GM20431 (cell line): ENCODE measurements around the gene CACNB4.
"Not testable (repeated sequence)": the region's sequence is repeated elsewhere in the genome, so short reads cannot be mapped to it uniquely, and the experiment has no call there.

ENCODE experiments used
- in situ Hi-C: fragments of 300-500 bp; cut with MseI, MboI; formaldehyde crosslinking; loops from one replicate; pipeline ENCODE4 v1.15.0; 2020; ENCODE audit warnings: low sequenced_read_pairs; ENCODE audit not compliant: unreplicated experiment

CACNB4 gene

DNA sequence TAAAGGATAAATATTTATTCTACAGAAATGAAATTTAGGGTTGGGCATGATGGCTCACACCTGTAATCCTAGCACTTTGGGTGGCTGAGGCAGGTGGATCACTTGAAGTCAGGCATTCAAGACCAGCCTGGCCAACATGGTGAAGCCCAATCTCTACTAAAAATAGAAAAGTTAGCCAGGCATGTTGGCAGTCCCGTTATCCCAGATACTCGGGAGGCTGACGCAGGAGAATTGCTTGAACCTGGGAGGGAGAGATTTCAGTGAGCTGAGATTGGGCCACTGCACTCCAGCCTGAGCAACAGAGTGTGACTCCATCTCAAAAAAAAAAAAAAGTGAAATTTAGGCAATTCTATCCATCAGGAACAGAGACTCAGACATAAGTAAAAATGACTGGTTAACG lies 8.1 kb downstream of the CACNB4 start:
- in situ Hi-C loops, result not testable (repeated sequence)

DNA sequence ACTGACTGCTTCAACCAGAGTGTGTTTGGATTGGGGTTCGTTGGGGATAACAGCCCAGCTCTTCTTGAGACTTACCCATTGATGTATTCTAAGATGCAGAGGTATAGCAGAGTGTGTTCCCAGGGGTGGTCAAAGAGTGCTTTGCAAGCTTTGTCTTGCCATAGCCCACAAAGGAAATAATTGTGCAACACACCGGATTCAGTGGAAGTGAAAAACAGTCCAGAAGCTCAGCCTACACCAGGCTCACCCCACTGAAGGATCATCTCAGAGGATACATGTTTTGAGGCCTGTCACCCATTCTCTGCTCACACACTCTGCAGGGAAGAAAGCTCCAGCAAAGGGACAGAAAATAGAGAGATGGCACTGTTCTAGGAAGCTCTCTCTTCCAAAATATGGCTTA lies 9.6 kb downstream of the CACNB4 start:
- in situ Hi-C loops, result no loop called here

DNA sequence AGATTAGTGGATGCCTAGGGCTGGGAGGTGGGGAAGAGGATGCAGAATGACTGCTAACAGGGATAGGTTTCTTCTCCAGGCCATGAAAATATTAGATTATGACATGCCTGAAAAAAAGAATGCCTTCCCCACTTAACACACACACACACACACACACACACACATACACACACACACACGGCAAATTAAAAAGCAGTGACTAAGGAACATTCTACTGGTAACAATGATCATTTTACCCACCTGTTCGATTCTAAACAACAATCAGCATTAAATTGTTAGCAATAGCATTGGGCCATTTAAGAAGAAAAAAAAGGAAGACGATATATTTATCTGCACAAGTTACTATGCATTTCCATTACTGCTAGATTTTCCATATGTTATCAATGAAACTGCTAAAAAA lies 10.8 kb downstream of the CACNB4 start:
- in situ Hi-C loops, result no loop called here

DNA sequence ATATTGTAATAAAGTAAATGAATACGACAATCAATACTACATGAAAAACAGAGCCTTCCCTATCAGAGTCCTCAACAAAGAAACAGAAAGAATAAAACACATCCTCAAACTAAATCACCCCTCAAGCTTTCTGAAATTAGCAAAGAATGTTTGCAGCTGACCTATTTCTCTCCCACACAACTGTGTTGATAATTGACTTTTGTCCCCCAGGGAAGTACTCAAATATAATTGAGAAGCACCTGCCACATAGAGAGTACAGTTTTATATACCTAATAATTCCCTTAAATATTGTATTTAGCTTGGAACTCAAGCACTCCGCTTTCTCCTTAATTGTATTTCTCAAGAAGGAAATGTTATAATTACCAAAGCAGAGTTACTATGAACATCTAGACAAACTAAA lies 12.6 kb downstream of the CACNB4 start:
- in situ Hi-C loops, result no loop called here

DNA sequence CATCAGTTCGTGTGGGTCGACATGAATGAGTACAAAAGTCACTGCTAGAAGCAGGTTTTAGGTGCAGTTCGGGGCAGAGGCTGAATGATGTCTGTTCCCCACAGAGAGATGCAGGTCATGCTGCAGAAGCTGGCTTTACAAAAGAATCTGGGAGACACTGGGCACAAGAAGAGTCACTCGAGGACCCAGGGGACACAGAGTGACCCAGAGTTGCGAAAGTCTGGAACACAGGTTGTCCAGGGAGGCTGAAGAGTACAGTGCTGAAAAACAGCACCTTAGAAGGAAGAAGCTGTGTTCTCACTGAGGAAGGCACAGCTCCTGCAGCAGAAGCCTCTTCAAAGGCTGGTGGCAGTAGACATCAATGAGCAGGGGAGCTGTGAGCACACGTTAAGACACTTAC lies 14.8 kb downstream of the CACNB4 start:
- in situ Hi-C loops, result no loop called here

DNA sequence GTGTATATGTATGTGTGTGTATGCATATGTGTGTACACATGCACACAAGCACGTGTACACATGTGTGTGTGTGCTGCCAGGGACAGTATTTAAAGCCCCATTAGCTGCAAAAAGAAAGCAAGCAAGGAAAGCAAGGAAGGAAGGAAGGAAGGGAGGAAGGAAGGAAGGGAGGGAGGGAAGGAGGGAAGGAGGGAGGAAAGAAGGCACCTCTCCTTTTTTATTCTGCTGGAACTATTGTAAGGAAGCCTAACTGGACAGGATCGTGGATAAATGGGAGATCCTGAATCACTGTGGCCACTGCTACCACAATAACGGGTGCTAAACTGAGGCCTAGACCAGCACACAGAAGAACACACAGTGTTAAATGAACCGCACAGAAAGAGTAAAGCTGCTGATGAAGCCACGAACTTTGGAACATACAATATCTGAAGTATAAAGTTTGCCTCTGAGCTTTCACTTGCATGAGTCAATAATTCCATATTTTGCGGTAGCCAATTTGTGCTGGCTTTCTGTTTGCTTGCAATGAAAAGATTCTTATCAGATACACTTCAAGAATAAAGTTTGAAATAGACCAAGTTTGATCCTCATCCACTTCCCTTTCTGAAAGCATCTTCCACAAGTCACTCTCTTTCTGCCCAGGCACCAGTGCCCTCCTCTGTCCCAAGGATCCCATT lies 15.5 kb downstream of the CACNB4 start:
- in situ Hi-C loops, result no loop called here

DNA sequence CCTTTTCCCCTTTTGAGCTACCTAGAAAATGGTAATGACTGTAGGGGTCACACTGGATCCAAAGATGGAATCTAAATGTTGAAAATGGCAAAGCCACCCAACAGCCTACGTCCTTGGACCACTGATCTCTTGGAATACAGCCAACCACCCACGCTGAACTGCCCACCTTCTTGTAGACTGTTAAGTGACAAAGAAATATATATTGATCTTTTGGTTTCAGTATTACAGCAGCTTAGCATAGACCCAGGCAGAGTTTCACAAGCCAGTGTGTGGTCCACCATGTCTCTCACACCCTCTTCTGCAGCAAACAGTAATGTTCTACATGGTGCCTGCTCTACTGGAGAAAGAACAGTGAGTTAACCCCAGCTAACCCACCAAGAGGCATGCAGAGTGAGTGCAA lies 20.2 kb downstream of the CACNB4 start:
- in situ Hi-C loops, result no loop called here

DNA sequence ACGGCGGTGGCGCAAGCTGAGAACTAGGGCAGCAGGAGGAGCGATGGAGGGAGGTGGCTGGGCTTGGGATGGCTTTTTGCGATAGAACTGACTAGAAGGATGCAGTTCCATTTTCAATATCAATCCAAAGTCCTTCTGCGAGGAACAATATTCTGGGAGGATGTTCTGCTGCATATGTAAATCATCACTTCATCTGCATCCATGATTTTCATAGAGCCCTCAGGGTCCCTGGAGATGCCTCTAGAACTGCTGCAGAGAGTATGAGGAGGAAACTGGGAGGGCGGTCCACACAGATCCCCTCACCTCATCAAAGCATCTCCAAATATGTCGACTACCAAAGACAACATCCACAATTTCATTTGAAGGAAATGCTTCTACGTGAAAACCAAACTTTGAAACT lies 20.8 kb downstream of the CACNB4 start:
- in situ Hi-C loops, result no loop called here

DNA sequence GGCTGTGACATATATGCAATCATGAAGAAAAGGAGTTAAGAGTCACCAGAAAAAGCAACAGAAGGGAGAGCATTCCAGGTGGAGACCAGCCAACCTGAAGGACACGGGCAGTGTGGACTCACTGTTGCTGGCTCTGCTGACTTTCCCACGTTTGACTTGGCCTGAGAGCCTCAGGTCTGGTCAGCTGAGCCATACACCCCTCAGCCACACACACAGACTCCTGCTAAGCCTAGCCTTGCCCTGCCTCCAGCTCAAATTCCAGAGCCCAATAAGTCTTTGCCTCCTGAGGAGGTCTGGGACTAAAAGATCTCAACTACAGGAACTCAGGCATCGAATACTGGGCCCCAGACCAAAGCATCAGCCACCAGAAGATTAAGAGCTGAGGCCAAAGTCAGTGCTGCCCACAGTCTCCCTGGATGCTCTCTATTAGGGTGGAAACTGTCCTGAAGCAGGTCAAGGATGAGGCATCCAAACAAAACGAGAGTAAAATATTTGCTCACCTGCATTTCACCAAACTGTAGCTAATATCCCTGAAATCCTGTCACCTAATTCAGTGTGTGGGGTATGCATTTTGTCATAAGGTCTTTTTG lies 23.3 kb downstream of the CACNB4 start:
- in situ Hi-C loops, result no loop called here

DNA sequence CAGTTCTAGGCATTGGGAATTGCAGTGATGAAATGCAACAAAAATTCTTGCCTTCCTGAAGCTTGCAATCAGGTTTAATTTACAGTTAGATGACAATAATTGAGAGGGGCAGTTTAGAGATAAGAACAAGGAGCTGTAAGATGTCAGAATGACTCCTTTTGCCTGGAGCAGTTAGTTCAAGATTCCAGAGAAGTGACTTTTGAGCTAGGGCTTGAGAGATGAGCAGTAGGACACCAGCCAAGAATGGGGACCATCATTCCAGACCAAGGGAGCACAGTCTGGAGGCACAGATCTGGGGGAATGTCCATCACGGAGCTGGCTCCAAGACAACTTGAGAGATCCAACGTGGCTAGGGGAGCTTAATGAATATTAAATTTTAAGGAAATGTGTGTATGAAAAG lies 26.8 kb downstream of the CACNB4 start:
- in situ Hi-C loops, result no loop called here

DNA sequence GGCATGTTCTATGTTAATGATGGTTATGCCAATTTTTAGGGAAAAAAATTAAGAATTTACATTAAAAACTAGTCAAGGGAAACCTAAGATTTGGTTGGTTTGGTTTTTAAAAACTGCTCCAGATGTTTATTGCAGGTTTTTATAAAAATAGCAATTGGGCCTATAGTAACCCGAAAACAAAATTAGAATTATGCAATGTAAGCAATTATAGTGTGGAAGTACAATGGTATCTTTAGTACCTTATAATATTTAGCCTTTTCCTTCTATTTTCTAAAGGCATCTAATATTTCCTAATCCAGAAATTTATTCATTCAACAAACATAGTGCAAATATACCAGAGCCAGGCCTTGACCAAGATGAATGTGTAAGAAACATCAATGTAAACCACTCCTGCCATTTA lies 27.3 kb downstream of the CACNB4 start:
- in situ Hi-C loops, result no loop called here

DNA sequence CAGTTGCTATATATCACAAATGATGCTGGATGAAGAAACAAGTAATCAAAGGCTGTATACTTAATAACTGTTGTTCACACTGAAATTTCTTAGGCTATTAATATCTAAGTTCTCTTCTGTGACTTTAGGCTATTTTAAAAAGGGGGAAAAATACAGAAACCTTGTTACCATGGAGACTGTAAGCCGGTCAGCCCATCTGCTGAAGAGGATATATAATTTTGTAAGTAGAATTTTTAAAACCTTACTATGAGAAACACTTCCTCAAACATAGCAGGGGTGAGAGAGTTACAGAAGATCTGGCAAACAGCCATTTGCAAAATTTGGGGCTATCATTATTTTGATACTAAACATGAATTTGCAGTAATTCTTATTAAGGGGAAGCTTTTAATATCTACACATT lies 27.8 kb downstream of the CACNB4 start:
- in situ Hi-C loops, result no loop called here

DNA sequence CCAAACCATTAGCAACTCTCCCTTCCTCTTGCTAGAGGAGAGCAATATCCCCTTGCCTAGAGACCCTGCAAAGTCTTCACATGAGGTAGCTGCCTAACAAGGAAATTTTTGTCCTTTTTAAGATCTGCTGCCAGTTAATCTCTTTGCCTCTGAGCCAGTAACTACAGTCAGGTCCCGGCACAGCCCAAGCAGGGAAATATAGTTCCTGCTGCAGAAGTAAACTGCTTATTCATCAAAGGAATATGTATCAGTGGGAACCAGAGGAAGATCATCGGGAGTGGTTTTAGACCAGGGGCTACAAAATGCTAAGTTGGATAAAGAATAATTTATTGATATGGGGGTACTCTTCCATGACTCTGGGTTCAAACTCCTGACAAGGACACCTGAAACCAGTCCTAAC lies 30.6 kb downstream of the CACNB4 start:
- in situ Hi-C loops, result no loop called here

DNA sequence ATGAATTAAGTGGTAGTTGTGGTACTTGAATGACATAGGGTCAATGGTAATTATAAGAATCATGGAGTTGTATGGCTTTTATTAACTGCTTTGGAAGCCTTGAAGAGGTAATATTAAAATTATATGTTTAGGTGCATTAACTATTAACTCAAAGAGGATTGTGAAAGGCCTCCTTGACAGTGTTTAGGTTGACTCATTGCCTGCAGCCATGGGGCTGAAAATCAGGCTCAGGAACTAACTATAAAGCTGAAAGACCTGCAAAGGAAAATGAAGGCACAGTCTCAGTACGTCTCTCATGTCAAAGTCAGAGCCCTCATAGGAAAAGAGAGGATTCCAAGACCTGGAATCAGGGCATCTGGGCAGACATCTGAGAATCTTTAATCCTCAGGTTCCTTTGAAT lies 31.0 kb downstream of the CACNB4 start:
- in situ Hi-C loops, result no loop called here

DNA sequence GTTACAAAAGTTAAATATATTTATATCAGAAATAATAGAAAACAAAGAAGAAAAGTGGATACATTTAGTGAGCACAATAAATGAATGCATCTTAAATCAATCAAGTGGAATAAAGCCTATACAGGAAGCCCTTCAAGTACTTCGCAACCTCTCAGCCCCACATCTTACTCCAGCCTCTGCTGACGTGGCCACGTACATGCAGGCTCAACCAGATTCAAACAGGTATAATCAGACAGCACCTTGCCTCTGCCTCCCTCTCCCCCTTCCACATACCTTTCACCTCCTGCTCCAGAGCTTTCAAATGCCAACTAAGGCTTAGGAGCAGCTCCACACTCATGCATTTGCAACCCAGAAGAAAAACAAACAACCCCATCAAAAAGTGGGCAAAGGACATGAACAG lies 32.9 kb downstream of the CACNB4 start:
- in situ Hi-C loops, result no loop called here

DNA sequence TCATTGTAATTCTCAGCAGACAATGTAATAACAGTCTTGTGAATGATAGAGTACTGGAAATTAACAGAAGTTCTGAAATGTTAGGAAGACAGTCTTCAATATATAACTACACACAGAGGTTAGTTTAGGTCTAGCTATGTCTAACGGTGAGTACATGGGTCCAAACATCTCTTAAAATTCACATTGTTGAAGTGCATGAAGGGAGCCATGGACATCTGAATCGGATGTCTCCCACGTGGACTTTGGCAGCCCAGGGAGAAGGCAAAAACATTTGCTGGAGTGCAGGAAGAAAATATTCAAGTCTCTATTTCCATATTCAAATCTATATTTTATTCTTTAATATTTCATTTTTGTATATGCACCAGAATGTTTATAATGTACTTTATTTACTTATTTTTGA lies 34.8 kb downstream of the CACNB4 start:
- in situ Hi-C loops, result no loop called here

DNA sequence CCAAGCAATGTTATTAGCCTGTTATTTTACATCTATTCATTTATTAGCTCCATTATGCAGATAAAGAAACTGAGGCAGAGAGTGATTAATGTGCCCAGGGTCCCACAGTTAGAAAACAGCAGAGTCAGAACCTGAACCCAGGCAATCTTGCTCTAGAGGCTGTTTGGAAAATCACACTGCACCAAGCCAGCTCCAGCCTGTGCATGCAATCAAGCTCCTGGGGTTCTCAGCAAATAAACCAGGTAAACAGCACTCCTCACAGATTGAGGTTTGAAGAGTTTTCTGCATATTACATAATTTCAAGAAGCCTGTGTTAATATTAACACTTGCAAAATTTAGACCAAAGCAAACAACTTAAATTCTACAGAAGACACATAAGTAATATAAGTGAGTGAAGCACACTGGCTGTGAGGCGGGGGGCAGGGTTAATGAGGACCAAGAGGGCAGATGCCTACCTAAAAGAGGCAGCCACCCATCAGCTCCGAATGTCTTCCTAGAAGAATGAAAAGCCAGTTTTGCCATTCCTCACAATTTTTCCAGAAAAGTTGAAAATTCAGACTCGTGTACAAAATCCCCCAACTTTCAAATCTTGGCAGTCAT lies 35.4 kb downstream of the CACNB4 start:
- in situ Hi-C loops, result no loop called here

DNA sequence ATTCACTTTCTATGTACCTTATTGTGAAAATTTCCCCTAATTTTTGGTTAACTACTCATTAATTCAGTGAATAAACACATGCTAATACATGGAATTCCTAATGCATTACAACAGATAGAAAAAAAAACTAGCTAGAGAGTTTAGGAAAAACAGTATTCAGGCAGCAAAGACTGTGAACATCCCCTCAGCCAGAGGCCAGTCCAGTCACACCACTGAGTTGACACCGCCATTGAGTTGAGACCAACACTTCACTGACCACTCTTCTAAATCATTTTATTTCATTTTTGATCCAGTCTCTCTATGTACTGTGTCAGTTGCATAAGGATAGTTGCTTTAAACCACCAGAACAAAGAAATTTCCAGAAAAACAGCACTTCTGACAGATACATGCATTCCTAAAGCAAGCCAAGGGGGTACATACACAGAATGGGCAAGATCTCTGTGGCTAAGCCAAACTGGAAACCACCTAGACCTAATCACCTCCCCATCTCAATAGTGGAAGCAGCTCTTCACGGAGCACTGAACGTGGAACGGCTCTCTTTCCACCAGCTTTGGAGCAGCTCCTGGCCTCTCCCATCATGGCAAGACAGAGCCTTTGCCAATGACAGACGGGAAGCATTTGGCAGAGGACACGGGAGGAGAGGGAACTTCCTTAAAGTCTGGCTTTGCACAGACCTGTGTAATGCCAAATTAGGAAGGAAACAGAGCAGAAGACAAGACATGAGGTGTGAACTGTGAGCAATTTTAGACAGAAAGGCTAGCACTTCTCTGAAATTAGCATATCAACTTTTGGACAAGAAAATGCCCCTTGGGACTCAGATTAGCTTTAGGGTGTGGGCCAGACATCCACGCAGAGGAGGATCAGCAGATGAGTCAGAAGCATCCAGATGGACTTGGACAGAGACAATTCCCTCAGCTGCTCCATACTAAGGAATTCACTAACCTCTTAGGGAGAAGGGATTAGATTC lies 36.4 kb downstream of the CACNB4 start:
- in situ Hi-C loops, result no loop called here

DNA sequence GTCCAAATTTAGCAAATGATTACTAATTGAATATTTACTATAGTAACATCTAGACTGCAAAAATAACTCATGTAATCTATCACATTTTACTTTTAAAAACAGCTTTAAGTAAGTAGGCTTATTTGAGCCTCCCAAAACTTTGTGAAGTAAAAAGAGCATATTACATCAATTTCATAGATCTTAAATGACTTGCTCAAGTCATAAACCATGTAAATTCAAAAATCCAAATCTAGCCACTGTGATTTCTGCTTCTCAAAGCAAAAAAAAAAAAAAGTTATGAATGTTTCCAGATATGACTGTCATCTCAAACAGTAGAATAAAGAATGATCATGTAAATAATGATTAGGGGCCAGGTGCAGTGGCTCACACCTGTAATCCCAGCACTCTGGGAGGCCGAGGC lies 37.5 kb downstream of the CACNB4 start:
- in situ Hi-C loops, result no loop called here

DNA sequence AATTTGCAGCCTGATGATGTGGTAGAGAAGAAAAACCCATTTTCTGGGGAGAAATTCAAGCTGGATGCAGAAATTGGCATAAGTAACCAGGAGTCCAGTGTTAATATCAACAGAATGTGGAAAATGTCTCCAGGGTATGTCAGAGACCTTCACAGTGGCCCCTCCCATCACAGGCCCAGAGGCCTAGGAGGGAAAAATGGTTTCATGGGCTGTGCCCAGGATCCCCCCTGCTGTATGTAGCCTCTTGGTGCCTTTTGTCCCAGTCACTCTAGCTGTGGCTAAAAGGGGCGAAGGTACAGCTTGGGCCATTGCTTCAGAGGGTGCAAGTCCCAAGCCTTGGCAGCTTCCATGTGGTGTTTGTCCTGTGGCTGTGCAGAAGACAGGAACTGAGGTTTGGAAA lies 40.2 kb downstream of the CACNB4 start:
- in situ Hi-C loops, result no loop called here

DNA sequence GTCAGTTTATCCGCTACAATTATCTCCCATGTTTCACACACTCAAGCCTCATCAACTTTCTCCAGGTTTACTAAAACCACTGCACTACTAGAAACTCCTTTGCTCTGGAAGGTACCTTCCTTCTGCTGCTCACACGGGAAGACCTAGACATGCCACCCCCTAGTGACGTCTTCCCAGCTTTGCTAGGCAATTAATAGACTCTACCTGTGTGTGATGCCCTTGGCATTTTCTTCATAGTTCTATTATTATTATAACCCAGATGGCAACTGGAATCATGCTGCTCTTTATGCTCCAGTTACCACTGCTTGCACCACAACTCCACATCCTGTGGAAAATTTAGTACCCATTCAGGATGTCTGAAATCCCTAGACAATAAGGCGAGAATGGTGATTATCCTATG lies 42.4 kb downstream of the CACNB4 start:
- in situ Hi-C loops, result no loop called here
